GM23338 (cell line): ENCODE measurements around the gene DNAJC12. TPM values are rescaled to one million over a fixed set of nuclear protein-coding genes. Genes with fewer than 3 reads are reported as not detected.

Experiments used
- ATAC-seq: fragments of 200-7000 bp; cut with Tn5 transposase; 3 replicates; pipeline ENCODE4 v1.9.1; 2020
- DNase-seq: peaks from one replicate; pipeline ENCODE4 v3.0.0-alpha.2; 2015; ENCODE audit warnings: low spot score
- H2AFZ ChIP-seq: fragments of 200-600 bp; sonication (generic); 2 replicates; pipeline ENCODE4 v1.8.0; 2016; ENCODE audit warnings: antibody characterized with exemption, mild to moderate bottlenecking, moderate library complexity
- H3F3A ChIP-seq: fragments of 200-600 bp; sonication (generic); replicated peaks from 2 replicates; pipeline ENCODE4 v1.8.0; 2017; ENCODE audit warnings: antibody characterized with exemption, mixed run types, low read depth
- H3K27ac ChIP-seq: fragments of 200-600 bp; sonication (generic); 2 replicates; pipeline ENCODE4 v1.6.1; 2016; ENCODE audit warnings: low read depth
- H3K27me3 ChIP-seq: fragments of 200-600 bp; sonication (generic); 2 replicates; pipeline ENCODE4 v1.8.0; 2016; ENCODE audit warnings: mild to moderate bottlenecking, mixed run types, moderate library complexity; ENCODE audit not compliant: insufficient read depth
- H3K36me3 ChIP-seq: fragments of 200-600 bp; sonication (generic); 2 replicates; pipeline ENCODE4 v1.8.0; 2016; ENCODE audit warnings: mild to moderate bottlenecking; ENCODE audit not compliant: insufficient read depth
- H3K4me1 ChIP-seq: fragments of 200-600 bp; sonication (generic); 2 replicates; pipeline ENCODE4 v1.8.0; 2016; ENCODE audit warnings: mild to moderate bottlenecking, moderate library complexity; ENCODE audit not compliant: insufficient read depth
- H3K4me2 ChIP-seq: fragments of 200-600 bp; sonication (generic); 2 replicates; pipeline ENCODE4 v1.7.1; 2017; ENCODE audit warnings: mixed run types
- H3K4me3 ChIP-seq: fragments of 200-600 bp; sonication (generic); 2 replicates; pipeline ENCODE4 v1.6.1; 2016; ENCODE audit warnings: mixed run types
- H3K79me2 ChIP-seq: fragments of 200-600 bp; sonication (generic); replicated peaks from 2 replicates; pipeline ENCODE4 v1.8.0; 2017; ENCODE audit warnings: mild to moderate bottlenecking; ENCODE audit not compliant: insufficient read depth
- H3K9me2 ChIP-seq: fragments of 200-600 bp; sonication (generic); 2 replicates; pipeline ENCODE4 v1.8.0; 2017; ENCODE audit not compliant: insufficient read depth
- H4K20me1 ChIP-seq: fragments of 200-600 bp; sonication (generic); replicated peaks from 2 replicates; pipeline ENCODE4 v1.8.0; 2017; ENCODE audit warnings: mild to moderate bottlenecking; ENCODE audit not compliant: insufficient read depth
- H3K27ac Mint-ChIP-seq: 2 replicates; pipeline ENCODE4 v1.8.0; 2020; ENCODE audit warnings: inconsistent platforms, mild to moderate bottlenecking, moderate library complexity, mixed read lengths
- H3K27me3 Mint-ChIP-seq: 3 replicates; pipeline ENCODE4 v1.8.0; 2022; ENCODE audit warnings: low read depth, mild to moderate bottlenecking, moderate library complexity, mixed read lengths, inconsistent platforms; ENCODE audit not compliant: insufficient read depth, poor library complexity
- H3K36me3 Mint-ChIP-seq: 3 replicates; pipeline ENCODE4 v1.8.0; 2021; ENCODE audit warnings: low read depth, mild to moderate bottlenecking, inconsistent platforms, moderate library complexity, mixed read lengths
- H3K4me1 Mint-ChIP-seq: 3 replicates; pipeline ENCODE4 v1.8.0; 2020; ENCODE audit warnings: mild to moderate bottlenecking, inconsistent platforms, mixed read lengths
- H3K4me3 Mint-ChIP-seq: 3 replicates; pipeline ENCODE4 v1.8.0; 2021; ENCODE audit warnings: moderate library complexity, mild to moderate bottlenecking, inconsistent platforms, mixed read lengths
- H3K9me3 Mint-ChIP-seq: 3 replicates; pipeline ENCODE4 v1.8.0; 2020; ENCODE audit warnings: moderate library complexity, mild to moderate bottlenecking, inconsistent platforms, mixed read lengths
- CREB1 ChIP-seq: fragments of 250-450 bp; sonication (Bioruptor Pico); IDR thresholded peaks from 2 replicates; pipeline ENCODE4 v1.5.0; 2020; ENCODE audit warnings: low read depth, mild to moderate bottlenecking, moderate library complexity
- EZH2 ChIP-seq: fragments of 200-600 bp; sonication (generic); IDR thresholded peaks from one replicate; pipeline ENCODE4 v1.8.0; 2017; ENCODE audit warnings: antibody characterized with exemption, mild to moderate bottlenecking, low read depth; ENCODE audit not compliant: unreplicated experiment
- EZH2phosphoT487 ChIP-seq: fragments of 200-600 bp; sonication (generic); IDR thresholded peaks from one replicate; pipeline ENCODE4 v1.8.1; 2018; ENCODE audit warnings: antibody characterized with exemption; ENCODE audit not compliant: unreplicated experiment
- JUNB ChIP-seq: IDR thresholded peaks from one replicate; pipeline ENCODE4 v1.6.1; 2016; ENCODE audit warnings: antibody characterized with exemption; ENCODE audit not compliant: unreplicated experiment
- NANOG ChIP-seq: IDR thresholded peaks from 2 replicates; pipeline ENCODE4 v1.6.1; 2016; ENCODE audit warnings: antibody characterized with exemption, borderline replicate concordance
- POLR2AphosphoS5 ChIP-seq: IDR thresholded peaks from 2 replicates; pipeline ENCODE4 v1.6.1; 2016; ENCODE audit warnings: antibody characterized with exemption, low read depth
- STAT1 ChIP-seq: IDR thresholded peaks from one replicate; pipeline ENCODE4 v1.6.1; 2016; ENCODE audit warnings: antibody characterized with exemption; ENCODE audit not compliant: unreplicated experiment
- ZNF114 ChIP-seq: fragments of 250-450 bp; sonication (Bioruptor Pico); IDR thresholded peaks from 2 replicates; pipeline ENCODE4 v1.5.0; 2020; ENCODE audit warnings: mild to moderate bottlenecking, moderate library complexity
- ZNF331 ChIP-seq: fragments of 250-450 bp; sonication (Bioruptor Pico); IDR thresholded peaks from 2 replicates; pipeline ENCODE4 v1.5.0; 2020; ENCODE audit warnings: low read depth, mild to moderate bottlenecking, moderate library complexity
- polyA plus RNA-seq: library from polyadenylated mRNA; unstranded; fragments of >200 nt; fragmentation: Nextera tagmentation; extraction: Ambion mirVana; gene quantifications from 2 replicates; pipeline ENCODE4 v1.2.1, GENCODE V29; 2016
- total RNA-seq: library from RNA; depleted of rRNA; stranded (reverse); fragments of >200 nt; shearing (Covaris generic); gene quantifications from 2 replicates; pipeline ENCODE4 v1.2.3, GENCODE V29; 2014
- TF ChIP-seq, protein P1 (sequence below), 2 experiments: fragments of 200-600 bp in 1 of 2; sonication (generic) in 1 of 2; conservative IDR thresholded peaks; 2 replicates each; pipeline versions ENCODE4 v1.5.1 to v1.6.1; 2016 to 2017; ENCODE audit warnings: antibody characterized with exemption in 2 of 2, low read depth in 2 of 2, mild to moderate bottlenecking in 2 of 2, moderate library complexity in 1 of 2
- TF ChIP-seq, protein P2 (sequence below): fragments of 250-450 bp; sonication (Bioruptor Pico); IDR thresholded peaks from 2 replicates; pipeline ENCODE4 v1.5.0; 2020; ENCODE audit warnings: mild to moderate bottlenecking, moderate library complexity
- TF ChIP-seq, protein P3 (sequence below): IDR thresholded peaks from one replicate; pipeline ENCODE4 v1.6.1; 2018; ENCODE audit warnings: antibody characterized with exemption; ENCODE audit not compliant: unreplicated experiment
- TF ChIP-seq, protein P4 (sequence below): IDR thresholded peaks from 2 replicates; pipeline ENCODE4 v1.6.1; 2016; ENCODE audit warnings: antibody characterized with exemption

The DNAJC12 gene
- total and polyA plus RNA-seq, 2 experiments from 2014 or later = 2.2 to 4.5 TPM

DNA sequence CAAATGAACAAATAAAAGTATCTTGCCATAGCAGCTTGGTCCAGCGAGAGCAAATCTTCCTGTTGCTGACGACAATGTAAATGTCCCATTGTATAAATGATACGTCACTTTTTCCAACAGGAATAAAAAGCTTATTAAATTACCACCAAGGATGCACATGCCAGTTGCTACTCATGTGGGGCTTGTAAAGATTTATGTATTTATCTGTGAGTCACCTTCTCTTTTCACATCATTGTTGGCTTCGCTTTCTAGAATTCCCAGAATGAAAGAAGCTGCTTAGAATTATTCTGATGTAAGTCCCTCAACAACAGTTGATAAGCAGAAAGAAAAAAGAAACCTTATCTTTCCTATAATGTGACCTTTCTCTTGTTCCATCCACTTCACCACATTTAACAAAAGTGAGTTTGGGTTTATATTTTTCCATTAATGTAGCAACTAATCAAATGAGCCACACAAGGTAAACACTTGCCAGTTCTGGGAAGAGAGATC lies 22.4 kb downstream of the DNAJC12 start:
- H4K20me1 ChIP-seq = no peaks in the 10 kb centered on the region
- H3K9me3 Mint-ChIP-seq = no peaks in the 10 kb centered on the region
- no peaks in the 10 kb centered on the region for H3K27me3 ChIP-seq
- no peaks in the 10 kb centered on the region for H3K9me2 ChIP-seq
- no peak for DNase-seq
- no peak overlapping the region for H2AFZ ChIP-seq
- peaks cover 2% of the 10 kb centered on the region for H3K27me3 Mint-ChIP-seq
- H3K36me3 Mint-ChIP-seq = no peaks in the 10 kb centered on the region
- H3F3A ChIP-seq = no peaks in the 10 kb centered on the region
- no peaks in the 10 kb centered on the region for H3K79me2 ChIP-seq
- no peak for ATAC-seq
- no peak overlapping the region for H3K27ac Mint-ChIP-seq
- H3K4me1 ChIP-seq = no peaks in the 10 kb centered on the region
- no peak overlapping the region for H3K4me3 ChIP-seq
- H3K4me3 Mint-ChIP-seq = no peak overlapping the region
- TF ChIP-seq CREB1 (no peak), JUNB (no peak), ZNF114 (CRISPR knock-in tag) (no peak), EZH2phosphoT487 (no peak), ZNF331 (CRISPR knock-in tag) (no peak), NANOG (no peak), EZH2 (no peak), POLR2AphosphoS5 (no peak), STAT1 (no peak)
- TF ChIP-seq, protein P1, sequence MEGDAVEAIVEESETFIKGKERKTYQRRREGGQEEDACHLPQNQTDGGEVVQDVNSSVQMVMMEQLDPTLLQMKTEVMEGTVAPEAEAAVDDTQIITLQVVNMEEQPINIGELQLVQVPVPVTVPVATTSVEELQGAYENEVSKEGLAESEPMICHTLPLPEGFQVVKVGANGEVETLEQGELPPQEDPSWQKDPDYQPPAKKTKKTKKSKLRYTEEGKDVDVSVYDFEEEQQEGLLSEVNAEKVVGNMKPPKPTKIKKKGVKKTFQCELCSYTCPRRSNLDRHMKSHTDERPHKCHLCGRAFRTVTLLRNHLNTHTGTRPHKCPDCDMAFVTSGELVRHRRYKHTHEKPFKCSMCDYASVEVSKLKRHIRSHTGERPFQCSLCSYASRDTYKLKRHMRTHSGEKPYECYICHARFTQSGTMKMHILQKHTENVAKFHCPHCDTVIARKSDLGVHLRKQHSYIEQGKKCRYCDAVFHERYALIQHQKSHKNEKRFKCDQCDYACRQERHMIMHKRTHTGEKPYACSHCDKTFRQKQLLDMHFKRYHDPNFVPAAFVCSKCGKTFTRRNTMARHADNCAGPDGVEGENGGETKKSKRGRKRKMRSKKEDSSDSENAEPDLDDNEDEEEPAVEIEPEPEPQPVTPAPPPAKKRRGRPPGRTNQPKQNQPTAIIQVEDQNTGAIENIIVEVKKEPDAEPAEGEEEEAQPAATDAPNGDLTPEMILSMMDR (conservative IDR thresholded peaks at IDR 0.05; ENCODE audit: low read depth in 2 of 2) = no peak
- TF ChIP-seq, protein P2, sequence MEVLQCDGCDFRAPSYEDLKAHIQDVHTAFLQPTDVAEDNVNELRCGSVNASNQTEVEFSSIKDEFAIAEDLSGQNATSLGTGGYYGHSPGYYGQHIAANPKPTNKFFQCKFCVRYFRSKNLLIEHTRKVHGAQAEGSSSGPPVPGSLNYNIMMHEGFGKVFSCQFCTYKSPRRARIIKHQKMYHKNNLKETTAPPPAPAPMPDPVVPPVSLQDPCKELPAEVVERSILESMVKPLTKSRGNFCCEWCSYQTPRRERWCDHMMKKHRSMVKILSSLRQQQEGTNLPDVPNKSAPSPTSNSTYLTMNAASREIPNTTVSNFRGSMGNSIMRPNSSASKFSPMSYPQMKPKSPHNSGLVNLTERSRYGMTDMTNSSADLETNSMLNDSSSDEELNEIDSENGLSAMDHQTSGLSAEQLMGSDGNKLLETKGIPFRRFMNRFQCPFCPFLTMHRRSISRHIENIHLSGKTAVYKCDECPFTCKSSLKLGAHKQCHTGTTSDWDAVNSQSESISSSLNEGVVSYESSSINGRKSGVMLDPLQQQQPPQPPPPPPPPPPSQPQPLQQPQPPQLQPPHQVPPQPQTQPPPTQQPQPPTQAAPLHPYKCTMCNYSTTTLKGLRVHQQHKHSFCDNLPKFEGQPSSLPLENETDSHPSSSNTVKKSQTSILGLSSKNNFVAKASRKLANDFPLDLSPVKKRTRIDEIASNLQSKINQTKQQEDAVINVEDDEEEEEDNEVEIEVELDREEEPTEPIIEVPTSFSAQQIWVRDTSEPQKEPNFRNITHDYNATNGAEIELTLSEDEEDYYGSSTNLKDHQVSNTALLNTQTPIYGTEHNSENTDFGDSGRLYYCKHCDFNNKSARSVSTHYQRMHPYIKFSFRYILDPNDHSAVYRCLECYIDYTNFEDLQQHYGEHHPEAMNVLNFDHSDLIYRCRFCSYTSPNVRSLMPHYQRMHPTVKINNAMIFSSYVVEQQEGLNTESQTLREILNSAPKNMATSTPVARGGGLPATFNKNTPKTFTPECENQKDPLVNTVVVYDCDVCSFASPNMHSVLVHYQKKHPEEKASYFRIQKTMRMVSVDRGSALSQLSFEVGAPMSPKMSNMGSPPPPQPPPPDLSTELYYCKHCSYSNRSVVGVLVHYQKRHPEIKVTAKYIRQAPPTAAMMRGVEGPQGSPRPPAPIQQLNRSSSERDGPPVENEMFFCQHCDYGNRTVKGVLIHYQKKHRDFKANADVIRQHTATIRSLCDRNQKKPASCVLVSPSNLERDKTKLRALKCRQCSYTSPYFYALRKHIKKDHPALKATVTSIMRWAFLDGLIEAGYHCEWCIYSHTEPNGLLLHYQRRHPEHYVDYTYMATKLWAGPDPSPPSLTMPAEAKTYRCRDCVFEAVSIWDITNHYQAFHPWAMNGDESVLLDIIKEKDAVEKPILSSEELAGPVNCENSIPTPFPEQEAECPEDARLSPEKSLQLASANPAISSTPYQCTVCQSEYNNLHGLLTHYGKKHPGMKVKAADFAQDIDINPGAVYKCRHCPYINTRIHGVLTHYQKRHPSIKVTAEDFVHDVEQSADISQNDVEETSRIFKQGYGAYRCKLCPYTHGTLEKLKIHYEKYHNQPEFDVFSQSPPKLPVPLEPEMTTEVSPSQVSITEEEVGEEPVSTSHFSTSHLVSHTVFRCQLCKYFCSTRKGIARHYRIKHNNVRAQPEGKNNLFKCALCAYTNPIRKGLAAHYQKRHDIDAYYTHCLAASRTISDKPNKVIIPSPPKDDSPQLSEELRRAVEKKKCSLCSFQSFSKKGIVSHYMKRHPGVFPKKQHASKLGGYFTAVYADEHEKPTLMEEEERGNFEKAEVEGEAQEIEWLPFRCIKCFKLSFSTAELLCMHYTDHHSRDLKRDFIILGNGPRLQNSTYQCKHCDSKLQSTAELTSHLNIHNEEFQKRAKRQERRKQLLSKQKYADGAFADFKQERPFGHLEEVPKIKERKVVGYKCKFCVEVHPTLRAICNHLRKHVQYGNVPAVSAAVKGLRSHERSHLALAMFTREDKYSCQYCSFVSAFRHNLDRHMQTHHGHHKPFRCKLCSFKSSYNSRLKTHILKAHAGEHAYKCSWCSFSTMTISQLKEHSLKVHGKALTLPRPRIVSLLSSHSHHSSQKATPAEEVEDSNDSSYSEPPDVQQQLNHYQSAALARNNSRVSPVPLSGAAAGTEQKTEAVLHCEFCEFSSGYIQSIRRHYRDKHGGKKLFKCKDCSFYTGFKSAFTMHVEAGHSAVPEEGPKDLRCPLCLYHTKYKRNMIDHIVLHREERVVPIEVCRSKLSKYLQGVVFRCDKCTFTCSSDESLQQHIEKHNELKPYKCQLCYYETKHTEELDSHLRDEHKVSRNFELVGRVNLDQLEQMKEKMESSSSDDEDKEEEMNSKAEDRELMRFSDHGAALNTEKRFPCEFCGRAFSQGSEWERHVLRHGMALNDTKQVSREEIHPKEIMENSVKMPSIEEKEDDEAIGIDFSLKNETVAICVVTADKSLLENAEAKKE (CRISPR knock-in tag) = no peak
- TF ChIP-seq, protein P3, sequence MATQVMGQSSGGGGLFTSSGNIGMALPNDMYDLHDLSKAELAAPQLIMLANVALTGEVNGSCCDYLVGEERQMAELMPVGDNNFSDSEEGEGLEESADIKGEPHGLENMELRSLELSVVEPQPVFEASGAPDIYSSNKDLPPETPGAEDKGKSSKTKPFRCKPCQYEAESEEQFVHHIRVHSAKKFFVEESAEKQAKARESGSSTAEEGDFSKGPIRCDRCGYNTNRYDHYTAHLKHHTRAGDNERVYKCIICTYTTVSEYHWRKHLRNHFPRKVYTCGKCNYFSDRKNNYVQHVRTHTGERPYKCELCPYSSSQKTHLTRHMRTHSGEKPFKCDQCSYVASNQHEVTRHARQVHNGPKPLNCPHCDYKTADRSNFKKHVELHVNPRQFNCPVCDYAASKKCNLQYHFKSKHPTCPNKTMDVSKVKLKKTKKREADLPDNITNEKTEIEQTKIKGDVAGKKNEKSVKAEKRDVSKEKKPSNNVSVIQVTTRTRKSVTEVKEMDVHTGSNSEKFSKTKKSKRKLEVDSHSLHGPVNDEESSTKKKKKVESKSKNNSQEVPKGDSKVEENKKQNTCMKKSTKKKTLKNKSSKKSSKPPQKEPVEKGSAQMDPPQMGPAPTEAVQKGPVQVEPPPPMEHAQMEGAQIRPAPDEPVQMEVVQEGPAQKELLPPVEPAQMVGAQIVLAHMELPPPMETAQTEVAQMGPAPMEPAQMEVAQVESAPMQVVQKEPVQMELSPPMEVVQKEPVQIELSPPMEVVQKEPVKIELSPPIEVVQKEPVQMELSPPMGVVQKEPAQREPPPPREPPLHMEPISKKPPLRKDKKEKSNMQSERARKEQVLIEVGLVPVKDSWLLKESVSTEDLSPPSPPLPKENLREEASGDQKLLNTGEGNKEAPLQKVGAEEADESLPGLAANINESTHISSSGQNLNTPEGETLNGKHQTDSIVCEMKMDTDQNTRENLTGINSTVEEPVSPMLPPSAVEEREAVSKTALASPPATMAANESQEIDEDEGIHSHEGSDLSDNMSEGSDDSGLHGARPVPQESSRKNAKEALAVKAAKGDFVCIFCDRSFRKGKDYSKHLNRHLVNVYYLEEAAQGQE = no peak
- TF ChIP-seq, protein P4, sequence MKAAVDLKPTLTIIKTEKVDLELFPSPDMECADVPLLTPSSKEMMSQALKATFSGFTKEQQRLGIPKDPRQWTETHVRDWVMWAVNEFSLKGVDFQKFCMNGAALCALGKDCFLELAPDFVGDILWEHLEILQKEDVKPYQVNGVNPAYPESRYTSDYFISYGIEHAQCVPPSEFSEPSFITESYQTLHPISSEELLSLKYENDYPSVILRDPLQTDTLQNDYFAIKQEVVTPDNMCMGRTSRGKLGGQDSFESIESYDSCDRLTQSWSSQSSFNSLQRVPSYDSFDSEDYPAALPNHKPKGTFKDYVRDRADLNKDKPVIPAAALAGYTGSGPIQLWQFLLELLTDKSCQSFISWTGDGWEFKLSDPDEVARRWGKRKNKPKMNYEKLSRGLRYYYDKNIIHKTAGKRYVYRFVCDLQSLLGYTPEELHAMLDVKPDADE = no peak
- no peak overlapping the region for H3K4me2 ChIP-seq
- no peak overlapping the region for H3K27ac ChIP-seq
- no peaks in the 10 kb centered on the region for H3K36me3 ChIP-seq
- no peaks in the 10 kb centered on the region for H3K4me1 Mint-ChIP-seq
